Transverse colon (tissue), 4 donors: Measurements from ENCODE around the gene GMPPA.

Experiments
- POLR2A ChIP-seq: fragments of 450-650 bp; IDR thresholded peaks from one replicate; pipeline ENCODE4 v1.6.1; 2016; ENCODE audit warnings: antibody characterized with exemption, mild to moderate bottlenecking, moderate library complexity
- POLR2AphosphoS5 ChIP-seq, 3 donors: sonication (generic); formaldehyde crosslinking; IDR thresholded peaks; one replicate each; pipeline ENCODE4 v1.6.1; 2016; ENCODE audit warnings: antibody characterized with exemption in 3 of 3
- TF ChIP-seq, protein P1 (sequence below), 5 experiments: fragments of 200-600 bp in 3 of 5; fragments of 450-650 bp in 2 of 5; sonication (generic) in 3 of 5; IDR thresholded peaks; 1 replicate in 2 of 5; 2 replicates in 3 of 5; pipeline ENCODE4 v1.5.1; 2016 to 2017; ENCODE audit warnings: antibody characterized with exemption in 5 of 5, inconsistent platforms in 3 of 5, mild to moderate bottlenecking in 2 of 5, moderate library complexity in 1 of 5

DNA sequence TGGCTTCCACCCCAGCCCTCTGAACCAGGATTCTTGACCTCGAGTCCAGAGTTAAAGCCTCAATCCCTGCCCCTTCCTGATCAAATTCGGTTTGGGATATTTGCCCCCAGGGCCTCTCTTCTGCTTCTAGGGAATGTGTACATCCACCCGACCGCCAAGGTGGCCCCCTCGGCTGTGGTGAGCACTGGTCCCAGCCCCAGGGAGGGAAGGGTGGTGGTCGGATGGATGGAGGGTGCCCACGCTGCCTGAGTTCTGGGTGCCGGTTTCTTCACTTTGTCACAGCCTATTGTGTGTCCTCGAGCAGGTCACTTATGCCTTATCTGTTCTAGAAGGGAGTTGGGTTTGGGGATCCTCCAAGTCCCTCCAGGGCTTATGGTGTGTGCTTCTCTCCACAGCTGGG, 6.9 kb downstream of the GMPPA start:
- TF ChIP-seq, protein P1, sequence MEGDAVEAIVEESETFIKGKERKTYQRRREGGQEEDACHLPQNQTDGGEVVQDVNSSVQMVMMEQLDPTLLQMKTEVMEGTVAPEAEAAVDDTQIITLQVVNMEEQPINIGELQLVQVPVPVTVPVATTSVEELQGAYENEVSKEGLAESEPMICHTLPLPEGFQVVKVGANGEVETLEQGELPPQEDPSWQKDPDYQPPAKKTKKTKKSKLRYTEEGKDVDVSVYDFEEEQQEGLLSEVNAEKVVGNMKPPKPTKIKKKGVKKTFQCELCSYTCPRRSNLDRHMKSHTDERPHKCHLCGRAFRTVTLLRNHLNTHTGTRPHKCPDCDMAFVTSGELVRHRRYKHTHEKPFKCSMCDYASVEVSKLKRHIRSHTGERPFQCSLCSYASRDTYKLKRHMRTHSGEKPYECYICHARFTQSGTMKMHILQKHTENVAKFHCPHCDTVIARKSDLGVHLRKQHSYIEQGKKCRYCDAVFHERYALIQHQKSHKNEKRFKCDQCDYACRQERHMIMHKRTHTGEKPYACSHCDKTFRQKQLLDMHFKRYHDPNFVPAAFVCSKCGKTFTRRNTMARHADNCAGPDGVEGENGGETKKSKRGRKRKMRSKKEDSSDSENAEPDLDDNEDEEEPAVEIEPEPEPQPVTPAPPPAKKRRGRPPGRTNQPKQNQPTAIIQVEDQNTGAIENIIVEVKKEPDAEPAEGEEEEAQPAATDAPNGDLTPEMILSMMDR (IDR thresholded peaks at IDR 0.05), result no peak
- TF ChIP-seq POLR2AphosphoS5 (IDR thresholded peaks at IDR 0.05), result no peak
- TF ChIP-seq POLR2A, result no peak
